GM10266 (cell line): ENCODE measurements around the gene COL23A1.

Experiments used
- DNase-seq: peaks from one replicate; pipeline ENCODE4 v3.0.0; 2012; ENCODE audit errors: extremely low spot score
- TF ChIP-seq, protein P1 (sequence below): IDR thresholded peaks from 2 replicates; pipeline ENCODE4 v1.5.1; 2012; ENCODE audit warnings: mild to moderate bottlenecking, low read depth; ENCODE audit not compliant: control insufficient read depth, insufficient read depth; ENCODE audit errors: missing control alignments

COL23A1 gene

DNA sequence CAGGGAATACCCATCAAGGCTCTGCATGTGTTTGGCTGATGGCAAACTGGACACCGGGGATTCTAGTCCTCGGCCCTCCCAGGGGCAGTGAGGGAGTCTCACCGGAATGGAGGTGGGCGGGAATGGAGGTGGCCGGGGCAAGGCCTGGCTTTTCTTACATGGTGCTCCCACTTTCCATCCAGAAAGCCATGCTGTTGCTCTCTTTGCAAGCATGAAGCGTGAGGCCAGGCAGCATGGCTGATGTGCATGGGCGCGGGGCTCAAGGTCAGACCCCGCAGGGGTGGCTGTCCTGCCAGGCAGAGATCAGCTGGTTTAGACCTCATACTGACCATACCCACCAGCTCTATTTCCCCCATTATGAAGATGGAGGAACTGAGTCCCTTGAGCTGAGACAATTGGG is 249.6 kb downstream of the COL23A1 start:
- TF ChIP-seq, protein P1, sequence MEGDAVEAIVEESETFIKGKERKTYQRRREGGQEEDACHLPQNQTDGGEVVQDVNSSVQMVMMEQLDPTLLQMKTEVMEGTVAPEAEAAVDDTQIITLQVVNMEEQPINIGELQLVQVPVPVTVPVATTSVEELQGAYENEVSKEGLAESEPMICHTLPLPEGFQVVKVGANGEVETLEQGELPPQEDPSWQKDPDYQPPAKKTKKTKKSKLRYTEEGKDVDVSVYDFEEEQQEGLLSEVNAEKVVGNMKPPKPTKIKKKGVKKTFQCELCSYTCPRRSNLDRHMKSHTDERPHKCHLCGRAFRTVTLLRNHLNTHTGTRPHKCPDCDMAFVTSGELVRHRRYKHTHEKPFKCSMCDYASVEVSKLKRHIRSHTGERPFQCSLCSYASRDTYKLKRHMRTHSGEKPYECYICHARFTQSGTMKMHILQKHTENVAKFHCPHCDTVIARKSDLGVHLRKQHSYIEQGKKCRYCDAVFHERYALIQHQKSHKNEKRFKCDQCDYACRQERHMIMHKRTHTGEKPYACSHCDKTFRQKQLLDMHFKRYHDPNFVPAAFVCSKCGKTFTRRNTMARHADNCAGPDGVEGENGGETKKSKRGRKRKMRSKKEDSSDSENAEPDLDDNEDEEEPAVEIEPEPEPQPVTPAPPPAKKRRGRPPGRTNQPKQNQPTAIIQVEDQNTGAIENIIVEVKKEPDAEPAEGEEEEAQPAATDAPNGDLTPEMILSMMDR: no peak
- DNase-seq: no peak

DNA sequence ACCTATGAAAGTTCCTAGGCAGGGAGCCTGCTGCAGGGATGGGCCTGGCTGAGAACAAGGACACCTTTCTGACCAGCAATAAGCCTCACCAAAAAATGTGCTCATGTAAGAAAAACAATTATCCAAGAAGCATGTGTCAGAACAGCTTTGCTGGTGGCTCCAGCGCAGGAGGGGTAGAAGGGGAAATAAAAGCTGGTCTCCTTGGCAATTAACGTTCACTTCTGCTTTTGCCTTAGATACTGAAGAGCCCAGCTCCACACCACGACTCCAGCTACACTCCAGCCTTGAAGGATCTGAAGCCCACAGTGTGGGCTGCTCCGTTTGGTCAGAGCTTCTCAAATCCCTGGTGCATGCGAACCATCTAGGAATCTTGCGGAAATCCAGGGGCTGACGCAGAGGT is 250.0 kb downstream of the COL23A1 start:
- TF ChIP-seq, protein P1: no peak
- no peak for DNase-seq

DNA sequence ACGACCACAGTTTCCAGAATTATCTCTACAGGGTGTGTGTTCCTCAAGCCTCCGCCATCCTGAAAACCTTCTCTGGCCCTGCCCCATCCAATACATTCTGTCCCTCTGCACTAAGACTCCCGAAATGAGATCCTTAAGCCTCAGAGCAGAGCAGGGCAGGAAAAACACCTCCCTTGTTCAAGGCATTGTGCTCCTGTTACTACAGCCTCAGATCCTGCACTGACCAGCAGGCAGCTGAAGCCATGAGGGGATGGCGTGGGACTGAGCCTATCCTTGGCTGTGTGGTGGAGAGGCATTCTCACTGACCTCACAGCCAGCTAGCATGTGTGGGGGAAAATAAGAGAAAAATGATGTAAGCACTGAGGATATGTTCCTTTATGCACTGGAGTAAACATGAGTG is 250.9 kb downstream of the COL23A1 start:
- TF ChIP-seq, protein P1: no peak

DNA sequence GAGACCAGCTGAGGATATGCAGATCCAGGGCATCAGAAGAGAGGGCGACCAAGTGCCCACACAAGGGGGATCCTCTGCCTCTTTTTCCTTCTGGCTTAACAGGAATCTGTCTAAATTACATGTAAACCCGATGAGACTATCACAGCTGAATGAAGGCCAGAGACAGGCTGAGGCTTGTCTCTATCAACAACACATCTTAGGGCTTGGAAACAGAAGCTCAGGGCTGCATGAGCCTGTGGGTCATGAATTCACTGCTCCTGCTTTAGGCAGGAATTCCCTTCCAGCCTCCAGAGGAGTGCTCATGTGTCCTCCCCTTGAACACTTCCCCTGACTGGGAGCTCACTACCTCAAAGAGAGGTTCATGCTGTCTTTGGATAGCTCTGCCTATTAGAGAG is 251.4 kb downstream of the COL23A1 start:
- no peak for DNase-seq
- TF ChIP-seq, protein P1: no peak

More for the DNA sequence above, 250.9 kb downstream of the COL23A1 start:
- DNase-seq: no peak

DNA sequence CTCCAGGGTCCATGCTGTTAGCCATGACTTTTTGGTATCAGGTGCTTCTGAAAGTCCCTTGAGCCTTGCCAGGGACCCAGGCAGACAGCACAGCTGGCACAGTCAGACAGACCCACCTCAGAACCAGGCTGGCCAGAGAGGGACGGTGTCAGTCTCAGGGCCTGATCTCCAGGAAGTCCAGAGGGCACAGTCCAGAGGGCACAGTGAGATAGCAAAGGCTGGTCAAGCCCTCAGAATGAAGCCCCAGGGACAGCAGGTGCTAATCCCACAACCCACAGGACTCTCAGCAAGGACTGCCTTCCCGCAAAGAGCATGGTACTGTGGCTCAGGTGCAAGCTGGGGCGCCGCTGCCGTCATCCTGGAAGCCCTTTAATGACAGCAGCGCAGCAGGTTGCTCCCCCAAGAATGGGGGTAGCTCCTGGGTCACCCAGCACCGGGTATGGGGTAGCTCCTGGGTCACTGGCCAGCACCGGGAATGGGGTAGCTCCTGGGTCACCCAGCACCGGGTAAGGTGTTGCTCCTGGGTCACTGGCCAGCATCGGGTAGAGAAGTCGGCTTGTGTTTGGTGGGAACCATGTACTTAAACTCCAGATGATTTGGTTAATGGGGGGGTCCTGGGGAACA is 252.0 kb downstream of the COL23A1 start:
- TF ChIP-seq, protein P1: no peak
- DNase-seq: no peak

DNA sequence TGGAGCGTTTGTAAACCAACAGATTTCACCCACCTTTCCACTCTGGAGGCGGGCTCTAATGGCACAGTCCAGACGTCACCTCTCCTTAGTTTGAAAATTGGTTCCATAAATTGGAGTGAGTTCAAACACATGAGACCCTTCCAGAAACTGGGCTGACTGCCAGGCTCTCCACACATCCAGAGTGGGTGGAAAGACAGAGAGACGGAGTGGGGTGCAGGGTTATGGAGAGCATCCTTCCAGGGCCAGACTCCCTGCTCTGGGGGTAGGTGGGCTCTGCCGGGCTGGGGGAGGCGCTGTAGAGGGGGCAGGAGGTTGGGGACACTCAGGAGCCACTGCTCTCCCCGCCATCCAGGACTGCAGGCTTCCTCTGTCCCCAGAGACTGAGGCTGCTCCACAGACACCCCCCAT is 252.9 kb downstream of the COL23A1 start:
- TF ChIP-seq, protein P1: no peak
- DNase-seq: no peak

DNA sequence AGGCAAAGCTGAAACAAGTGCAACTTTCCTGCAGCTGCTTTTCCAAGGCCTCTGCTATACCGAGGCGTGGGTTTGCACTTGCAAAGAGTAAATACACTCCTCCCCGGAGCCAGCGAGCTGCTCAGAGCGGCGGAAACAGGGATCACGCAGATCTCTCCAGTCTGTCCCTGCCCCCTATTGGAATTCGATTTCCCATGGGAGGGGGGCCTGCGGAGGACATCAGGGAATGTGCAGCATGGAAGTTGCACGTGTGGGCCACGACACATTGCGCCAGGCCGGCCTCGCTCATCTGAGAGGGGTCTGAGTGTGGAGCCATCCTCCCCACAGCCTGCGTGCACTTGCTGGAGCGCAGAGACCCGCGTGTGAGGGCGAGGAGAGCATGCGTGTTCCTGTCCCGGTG is 253.3 kb downstream of the COL23A1 start:
- TF ChIP-seq, protein P1: no peak
- DNase-seq: no peak
